Airway epithelial cell (primary cell): ENCODE results near the gene HBG2. TPM values are rescaled to one million over a fixed set of nuclear protein-coding genes. Genes with fewer than 3 reads are reported as not detected.

Experiments used
- total RNA-seq: library from RNA; depleted of rRNA; stranded (reverse); fragments of >200 nt; gene quantifications from 2 replicates; pipeline ENCODE4 v1.2.3, GENCODE V29; 2015

HBG2 gene
- total RNA-seq, result not detected in 2 replicates

GRCh38 chr11:5254646-5255413 is at the start of gene HBG2:
Gene HBG2, minus strand, starts transcription at chr11:5254781. Its CDS starts 53 bp downstream, at chr11:5254728.

GRCh38 chr11:5301846-5302245 is 47.3 kb upstream of the HBG2 start, which contains the start of gene OR51B4:
Gene OR51B4, minus strand, starts transcription at chr11:5301946. Its CDS starts 0 bp downstream, at chr11:5301946.

GRCh38 chr11:5269715-5270147 is 15.2 kb upstream of the HBG2 start, which contains the start of gene HBE1:
Gene HBE1, minus strand, starts transcription at chr11:5269945. Its CDS starts 55 bp downstream, at chr11:5269890.

DNA sequence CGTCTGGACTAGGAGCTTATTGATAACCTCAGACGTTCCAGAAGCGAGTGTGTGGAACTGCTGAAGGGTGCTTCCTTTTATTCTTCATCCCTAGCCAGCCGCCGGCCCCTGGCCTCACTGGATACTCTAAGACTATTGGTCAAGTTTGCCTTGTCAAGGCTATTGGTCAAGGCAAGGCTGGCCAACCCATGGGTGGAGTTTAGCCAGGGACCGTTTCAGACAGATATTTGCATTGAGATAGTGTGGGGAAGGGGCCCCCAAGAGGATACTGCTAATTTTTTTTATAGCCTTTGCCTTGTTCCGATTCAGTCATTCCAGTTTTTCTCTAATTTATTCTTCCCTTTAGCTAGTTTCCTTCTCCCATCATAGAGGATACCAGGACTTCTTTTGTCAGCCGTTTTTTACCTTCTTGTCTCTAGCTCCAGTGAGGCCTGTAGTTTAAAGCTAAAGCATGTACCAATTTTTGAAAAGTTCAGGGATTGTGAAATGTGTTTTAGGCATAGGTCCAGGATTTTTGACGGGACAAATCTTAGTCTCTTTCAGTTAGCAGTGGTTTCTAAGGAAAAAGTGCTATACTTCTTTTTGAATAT is 4.7 kb downstream of the HBG2 start, which contains the start of gene HBG1:
TSS of gene HBG1 (minus strand) at position 51 of the 590 bp plus-strand sequence. CDS start 53 bp downstream, outside the sequence.

DNA sequence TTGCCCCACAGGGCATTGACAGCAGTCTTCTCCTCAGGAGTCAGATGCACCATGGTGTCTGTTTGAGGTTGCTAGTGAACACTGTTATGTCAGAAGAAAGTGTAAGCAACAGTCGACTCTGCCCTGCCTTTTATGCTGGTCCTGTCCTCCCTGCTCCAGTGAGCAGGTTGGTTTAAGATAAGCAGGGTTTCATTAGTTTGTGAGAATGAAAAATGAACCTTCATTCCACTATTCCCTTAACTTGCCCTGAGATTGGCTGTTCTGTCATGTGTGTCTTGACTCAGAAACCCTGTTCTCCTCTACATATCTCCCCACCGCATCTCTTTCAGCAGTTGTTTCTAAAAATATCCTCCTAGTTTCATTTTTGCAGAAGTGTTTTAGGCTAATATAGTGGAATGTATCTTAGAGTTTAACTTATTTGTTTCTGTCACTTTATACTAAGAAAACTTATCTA is 20.2 kb downstream of the HBG2 start, which contains the start of gene HBD:
TSS of gene HBD (minus strand) at position 103 of the 454 bp plus-strand sequence. CDS start at position 53, 50 bp downstream.

GRCh38 chr11:5226732-5227310 is 27.8 kb downstream of the HBG2 start, which contains the start of gene HBB:
Gene HBB, minus strand, starts transcription at chr11:5227071. Its CDS starts 50 bp downstream, at chr11:5227021.

Other genes starting within 250 kb of the HBG2 start
- gene OR52J3, start 208.3 kb downstream of the HBG2 start, total RNA-seq, result not detected in 2 replicates
- gene OR52E2, start 195.2 kb downstream of the HBG2 start, total RNA-seq, result not detected in 2 replicates
- not detected in 2 replicates for gene OR52E1, start 185.2 kb downstream of the HBG2 start, total RNA-seq
- not detected in 2 replicates for gene OR52A5, start 116.4 kb downstream of the HBG2 start, total RNA-seq
- gene OR52A1, start 100.0 kb downstream of the HBG2 start, total RNA-seq, result not detected in 2 replicates
- not detected in 2 replicates for gene OR51V1, start 54.1 kb downstream of the HBG2 start, total RNA-seq
- not detected in 2 replicates for gene HBB, start 27.7 kb downstream of the HBG2 start, total RNA-seq
- gene HBD, start 20.3 kb downstream of the HBG2 start, total RNA-seq, result not detected in 2 replicates
- gene HBG1, start 4.9 kb downstream of the HBG2 start, total RNA-seq, result not detected in 2 replicates
- gene HBE1, start 15.2 kb upstream of the HBG2 start, total RNA-seq, result not detected in 2 replicates
- gene OR51B4, start 47.2 kb upstream of the HBG2 start, total RNA-seq, result not detected in 2 replicates
- gene OR51B2, start 69.5 kb upstream of the HBG2 start, total RNA-seq, result not detected in 2 replicates
- not detected in 2 replicates for gene OR51B5, start 88.7 kb upstream of the HBG2 start, total RNA-seq
- gene OR51B6, start 96.7 kb upstream of the HBG2 start, total RNA-seq, result not detected in 2 replicates
- not detected in 2 replicates for gene OR51M1, start 129.0 kb upstream of the HBG2 start, total RNA-seq
- not detected in 2 replicates for gene OR51Q1, start 167.3 kb upstream of the HBG2 start, total RNA-seq
- not detected in 2 replicates for gene OR51I1, start 186.7 kb upstream of the HBG2 start, total RNA-seq
- gene OR51I2, start 194.5 kb upstream of the HBG2 start, total RNA-seq, result not detected in 2 replicates
- not detected in 2 replicates for gene OR52D1, start 233.9 kb upstream of the HBG2 start, total RNA-seq